RKO (cell line): ENCODE results near the gene PLXNC1.

ENCODE experiments used
- DNase-seq: peaks from one replicate; pipeline ENCODE4 v3.0.0-alpha.2; 2016; ENCODE audit warnings: low spot score

PLXNC1 gene

GRCh38 chr12:94135896-94136295 lies 12.5 kb upstream of the PLXNC1 start:
- DNase-seq, result no peak

GRCh38 chr12:94139816-94140215 lies 8.6 kb upstream of the PLXNC1 start:
- DNase-seq, result no peak

GRCh38 chr12:94140556-94140955 lies 7.8 kb upstream of the PLXNC1 start:
- DNase-seq, result no peak

- DNase-seq, result no peak
Observed at GRCh38 chr12:94141004-94141764, 7.2 kb upstream of the PLXNC1 start.

- no peak for DNase-seq
Observed at GRCh38 chr12:94141892-94142291, 6.5 kb upstream of the PLXNC1 start.

- DNase-seq, result no peak
Observed at GRCh38 chr12:94143438-94143837, 4.9 kb upstream of the PLXNC1 start.

- no peak for DNase-seq
Observed at GRCh38 chr12:94143951-94144350, 4.4 kb upstream of the PLXNC1 start.

- DNase-seq, result no peak
Observed at GRCh38 chr12:94144781-94145180, 3.6 kb upstream of the PLXNC1 start.

- no peak for DNase-seq
Observed at GRCh38 chr12:94145191-94145983, 3.0 kb upstream of the PLXNC1 start.

- DNase-seq, result no peak
Observed at GRCh38 chr12:94146166-94146936, 2.0 kb upstream of the PLXNC1 start.

GRCh38 chr12:94147387-94147990 lies 888 bp upstream of the PLXNC1 start:
- no peak for DNase-seq

- DNase-seq, result no peak
Observed at GRCh38 chr12:94148739-94149118, 352 bp downstream of the PLXNC1 start.

GRCh38 chr12:94149119-94149780 lies 873 bp downstream of the PLXNC1 start:
- no peak for DNase-seq

- no peak for DNase-seq
Observed at GRCh38 chr12:94149781-94150239, 1.4 kb downstream of the PLXNC1 start.

- DNase-seq, result no peak
Observed at GRCh38 chr12:94150240-94151121, 2.1 kb downstream of the PLXNC1 start.

GRCh38 chr12:94151582-94151981 lies 3.2 kb downstream of the PLXNC1 start:
- DNase-seq, result no peak

GRCh38 chr12:94152292-94153078 lies 4.1 kb downstream of the PLXNC1 start:
- no peak for DNase-seq

GRCh38 chr12:94157181-94157580 lies 8.8 kb downstream of the PLXNC1 start:
- no peak for DNase-seq

GRCh38 chr12:94157981-94158411 lies 9.6 kb downstream of the PLXNC1 start:
- no peak for DNase-seq

- DNase-seq, result no peak
Observed at GRCh38 chr12:94158666-94159065, 10.3 kb downstream of the PLXNC1 start.
